ENCODE data around the gene SPOP. TPM values are rescaled to one million over a fixed set of nuclear protein-coding genes. Genes with fewer than 3 reads are reported as not detected.

The SPOP gene
- total RNA-seq, 1 donor: 59.2 TPM

GRCh38 chr17:49618028-49618611, 59.8 kb downstream of the SPOP start:
- peak; percentile 16 for DNase-seq (ENCODE audit: low read depth)
- TF ChIP-seq CTCF (IDR thresholded peaks at IDR 0.05; ENCODE audit: insufficient read depth, low read depth, low read length): no peak
- H3K4me3 ChIP-seq (ENCODE audit: low read depth, low read length): no peak overlapping the region

- peak; percentile 78 for DNase-seq (ENCODE audit: low read depth)
- no peak overlapping the region for H3K4me3 ChIP-seq (ENCODE audit: low read depth, low read length)
- no peak for TF ChIP-seq CTCF (IDR thresholded peaks at IDR 0.05; ENCODE audit: insufficient read depth, low read depth, low read length)
These were observed 61.2 kb downstream of the SPOP start for GRCh38 chr17:49616601-49617131.

GRCh38 chr17:49616086-49616485, 61.8 kb downstream of the SPOP start:
- no peak for DNase-seq (ENCODE audit: low read depth)
- no peak overlapping the region for H3K4me3 ChIP-seq (ENCODE audit: low read depth, low read length)
- peak; percentile 45 for TF ChIP-seq CTCF (IDR thresholded peaks at IDR 0.05; ENCODE audit: insufficient read depth, low read depth, low read length)

- H3K4me3 ChIP-seq (ENCODE audit: low read depth, low read length): no peak overlapping the region
- DNase-seq (ENCODE audit: low read depth): no peak
- TF ChIP-seq CTCF (IDR thresholded peaks at IDR 0.05; ENCODE audit: insufficient read depth, low read depth, low read length): no peak
These were observed 64.6 kb downstream of the SPOP start for GRCh38 chr17:49613182-49613800.

GRCh38 chr17:49612726-49613125, 65.2 kb downstream of the SPOP start:
- TF ChIP-seq CTCF (IDR thresholded peaks at IDR 0.05; ENCODE audit: insufficient read depth, low read depth, low read length): no peak
- no peak overlapping the region for H3K4me3 ChIP-seq (ENCODE audit: low read depth, low read length)
- DNase-seq (ENCODE audit: low read depth): peak; percentile 19

GRCh38 chr17:49610883-49611584, 66.9 kb downstream of the SPOP start:
- no peak overlapping the region for H3K4me3 ChIP-seq (ENCODE audit: low read depth, low read length)
- no peak for TF ChIP-seq CTCF (IDR thresholded peaks at IDR 0.05; ENCODE audit: insufficient read depth, low read depth, low read length)
- DNase-seq (ENCODE audit: low read depth): peak; percentile 33

Measured in fibroblast of villous mesenchyme (primary cell).